IPS-NIHi11 (cell line): Measurements from ENCODE around the gene SEMA5A.
"Not testable (repeated sequence)": the region's sequence is repeated elsewhere in the genome, so short reads cannot be mapped to it uniquely, and the experiment has no call there.

Experiments
- DNase-seq: peaks from one replicate; pipeline ENCODE4 v3.0.0; 2012; ENCODE audit warnings: mixed read lengths, low spot score

Gene SEMA5A

DNA sequence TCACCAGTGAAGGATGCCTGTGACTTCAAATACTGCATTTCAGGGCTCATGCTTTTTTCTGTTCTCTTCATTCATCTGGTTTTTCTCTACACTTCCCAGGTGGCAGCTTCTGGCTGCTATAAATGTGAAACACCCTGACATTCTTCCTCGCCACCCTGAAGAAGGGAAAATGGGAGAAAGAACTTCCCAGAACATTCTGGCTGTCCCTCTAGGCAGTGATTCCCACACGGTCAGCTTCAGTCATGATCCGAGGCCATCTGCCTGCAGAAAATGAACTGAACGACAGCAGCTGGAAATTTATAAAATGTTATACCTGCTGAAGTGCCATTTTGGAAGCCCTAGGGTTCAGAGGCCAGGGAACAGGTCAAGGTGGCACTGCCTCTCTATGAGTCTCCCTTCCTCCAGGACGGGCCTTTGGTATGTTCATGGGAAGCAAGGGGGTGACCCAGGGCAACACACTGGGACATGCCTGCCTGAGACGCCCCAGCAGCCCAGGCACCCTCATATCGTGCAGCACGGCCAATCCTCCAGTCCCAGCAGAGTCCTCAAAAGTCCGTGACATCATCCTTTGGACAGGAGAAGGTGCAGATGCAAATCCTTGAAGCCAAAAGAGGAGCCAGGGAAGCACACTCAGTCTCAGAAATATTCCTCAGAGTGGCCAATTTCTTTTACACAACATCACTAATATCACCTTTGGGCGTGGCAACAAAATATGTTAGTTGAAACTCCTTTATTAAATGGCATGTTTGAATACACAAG is 107.1 kb downstream of the SEMA5A start:
- DNase-seq = no peak

DNA sequence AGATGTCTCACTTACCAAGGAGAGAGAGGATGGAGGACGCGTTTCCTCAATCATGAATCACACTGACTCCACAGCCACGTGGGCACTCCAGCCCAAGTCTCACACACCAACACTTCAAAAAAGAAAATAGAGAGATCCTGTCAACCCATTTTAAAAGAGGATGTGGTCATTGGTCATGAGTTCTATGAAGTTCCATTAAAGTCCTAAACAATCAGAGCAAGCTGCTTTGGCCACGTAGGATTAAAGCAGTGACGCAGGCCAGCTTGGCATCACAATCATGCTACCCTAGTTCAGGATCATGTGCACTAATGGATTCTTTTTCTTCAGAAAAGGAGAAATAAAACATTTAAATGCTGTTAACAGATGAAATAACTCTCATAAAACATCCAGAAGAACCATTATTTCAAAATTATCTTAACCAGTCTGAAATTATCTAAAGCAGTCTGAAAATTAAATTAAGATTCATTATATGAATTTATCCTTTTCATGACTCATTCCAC is 108.1 kb downstream of the SEMA5A start:
- no peak for DNase-seq

DNA sequence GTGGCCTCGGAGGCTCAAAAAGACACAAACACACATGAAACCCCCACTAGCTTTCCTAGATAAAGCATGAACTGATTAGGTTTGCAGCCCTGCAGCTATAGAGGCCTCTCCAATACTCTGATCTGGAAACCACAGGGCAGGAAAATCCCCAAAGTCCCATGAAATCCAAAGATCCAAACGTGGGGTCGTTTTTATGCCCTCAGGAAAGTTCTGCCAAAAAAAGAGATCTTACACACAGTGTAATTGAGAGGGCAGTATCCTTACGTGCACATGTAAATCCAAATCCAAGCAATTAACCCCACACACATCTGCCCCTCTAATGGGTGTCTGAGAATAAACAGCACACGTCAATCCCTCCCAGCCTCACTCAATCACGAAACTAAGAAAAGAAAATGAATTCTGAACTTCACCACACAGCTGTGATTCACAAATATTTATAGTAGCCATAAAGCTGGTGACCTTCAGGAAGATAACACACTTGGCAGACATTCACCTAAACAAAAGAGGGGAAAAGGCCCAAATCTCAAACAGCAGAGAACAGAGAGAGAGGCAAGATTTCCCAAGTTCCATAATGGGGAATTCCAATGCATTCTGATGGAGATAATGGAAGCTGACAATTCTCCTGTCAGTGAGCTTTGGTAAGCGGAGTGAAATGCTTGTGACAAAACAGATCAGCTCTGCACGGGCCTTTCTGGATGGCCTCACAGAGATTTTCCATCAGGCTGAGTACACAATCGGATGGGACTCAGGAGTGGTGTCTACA is 114.2 kb downstream of the SEMA5A start:
- DNase-seq = no peak

DNA sequence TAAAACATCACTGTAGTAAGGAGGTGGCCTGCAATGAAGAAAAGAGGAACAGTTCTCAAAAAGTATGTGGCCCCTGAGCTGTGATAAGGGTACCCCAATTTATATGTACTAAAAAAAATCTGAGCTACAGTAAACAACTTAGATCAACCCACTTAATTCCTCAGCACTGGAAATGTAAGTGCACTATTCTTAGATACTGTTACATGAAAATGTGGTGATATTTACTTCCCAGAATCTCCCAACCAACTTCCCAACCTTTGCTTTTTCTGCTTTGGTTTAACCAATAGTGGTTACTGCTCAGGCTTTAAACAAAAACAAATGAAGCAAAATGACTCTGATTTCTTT is 114.8 kb downstream of the SEMA5A start:
- DNase-seq = no peak

DNA sequence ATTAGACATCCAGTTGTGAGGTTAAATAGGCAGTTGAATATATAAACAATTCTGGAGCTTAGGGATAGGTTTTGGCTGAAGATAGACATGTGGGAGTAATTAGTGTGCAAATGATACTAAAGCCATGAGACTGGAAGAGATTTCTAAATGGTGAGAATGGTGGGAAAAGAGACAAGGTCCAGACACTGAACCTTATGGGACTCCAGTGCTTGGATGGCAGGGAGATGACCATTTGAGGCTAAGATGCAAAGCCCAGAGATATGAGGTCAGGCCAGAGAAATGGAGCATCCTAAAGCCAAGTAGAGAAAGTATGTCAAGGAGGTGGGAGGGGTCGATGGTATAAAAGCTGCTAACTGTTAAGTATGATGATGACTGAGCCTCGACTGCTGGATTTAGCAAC is 115.6 kb downstream of the SEMA5A start:
- no peak for DNase-seq

DNA sequence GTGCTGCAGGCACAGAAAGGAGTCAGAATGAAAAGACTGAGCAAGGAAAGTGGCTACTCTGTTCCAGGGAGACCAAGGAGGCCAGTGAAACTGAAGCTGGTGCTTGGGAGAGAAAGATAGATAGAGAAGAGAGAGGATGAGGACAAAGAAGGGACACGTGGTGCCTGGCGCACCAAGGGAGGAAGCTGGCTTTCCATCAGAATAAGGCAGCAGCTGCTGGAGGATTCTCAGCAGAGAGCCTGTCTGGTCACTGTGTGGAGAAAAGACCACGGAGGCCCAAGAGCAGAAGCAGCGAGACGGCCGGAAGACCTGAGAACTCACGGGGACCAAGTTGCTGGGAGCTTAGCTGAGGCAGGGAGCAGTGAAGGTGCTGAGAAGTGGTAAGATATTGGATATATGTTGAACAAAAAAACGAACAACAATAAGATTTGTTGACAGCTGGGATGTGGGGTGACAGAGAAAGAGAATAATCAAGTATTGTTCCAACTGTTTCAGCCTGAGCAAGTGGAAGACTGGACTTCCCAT is 116.1 kb downstream of the SEMA5A start:
- no peak for DNase-seq

DNA sequence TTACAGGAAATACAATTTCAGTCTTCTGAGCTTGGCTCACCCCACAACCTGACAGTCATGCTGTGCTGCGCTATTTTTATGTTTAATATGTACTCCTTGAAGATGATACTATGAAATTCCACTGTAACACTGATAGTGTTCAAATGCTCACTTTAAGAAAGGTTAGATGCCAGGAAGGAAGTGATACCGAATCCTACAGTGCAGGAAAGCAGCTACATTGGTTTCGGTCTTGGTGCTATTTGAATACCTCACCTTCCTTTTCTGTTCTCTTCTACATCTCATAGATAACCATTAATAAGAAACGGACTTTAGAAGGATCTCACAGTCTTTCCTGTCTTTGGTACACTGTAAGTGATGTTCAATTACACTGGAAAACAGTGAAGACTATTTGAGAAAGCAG is 117.6 kb downstream of the SEMA5A start:
- DNase-seq = no peak

DNA sequence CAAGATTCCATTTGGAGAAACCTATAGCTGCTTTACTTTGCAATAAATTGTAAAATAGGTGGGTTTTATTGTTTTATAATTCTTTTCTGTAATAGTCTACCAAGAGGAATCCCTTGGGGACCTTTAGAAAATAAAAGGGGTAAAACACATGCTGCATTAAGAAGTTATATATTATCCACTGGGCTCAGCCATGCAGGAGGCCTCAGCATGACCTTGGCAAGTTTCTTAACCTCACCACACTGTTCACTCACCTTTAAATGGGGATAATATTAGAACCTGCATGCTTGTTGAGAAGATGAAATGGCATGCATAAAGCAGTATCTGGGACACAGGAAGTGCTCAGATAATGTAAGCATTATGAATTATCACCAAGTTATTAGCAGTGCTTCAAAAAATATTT is 120.2 kb downstream of the SEMA5A start:
- no peak for DNase-seq

DNA sequence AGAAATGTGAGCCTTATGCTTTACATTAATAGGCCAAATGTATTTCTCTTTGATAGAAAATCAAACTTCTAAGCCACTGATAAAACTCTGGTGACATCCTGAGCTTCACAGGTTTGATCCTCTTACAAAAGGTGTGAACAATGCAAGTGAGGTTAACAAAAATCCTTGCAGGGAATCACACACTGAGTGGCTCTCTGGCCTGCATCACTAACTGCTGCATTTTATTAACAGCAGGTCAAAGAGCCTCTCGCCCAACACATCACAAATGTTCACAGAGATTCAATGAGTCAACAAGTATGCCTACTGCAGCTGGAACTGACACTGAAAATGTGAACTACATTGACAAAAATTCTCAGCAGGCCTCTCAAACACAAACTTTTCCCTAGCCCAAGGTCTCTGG is 122.3 kb downstream of the SEMA5A start:
- DNase-seq = no peak

DNA sequence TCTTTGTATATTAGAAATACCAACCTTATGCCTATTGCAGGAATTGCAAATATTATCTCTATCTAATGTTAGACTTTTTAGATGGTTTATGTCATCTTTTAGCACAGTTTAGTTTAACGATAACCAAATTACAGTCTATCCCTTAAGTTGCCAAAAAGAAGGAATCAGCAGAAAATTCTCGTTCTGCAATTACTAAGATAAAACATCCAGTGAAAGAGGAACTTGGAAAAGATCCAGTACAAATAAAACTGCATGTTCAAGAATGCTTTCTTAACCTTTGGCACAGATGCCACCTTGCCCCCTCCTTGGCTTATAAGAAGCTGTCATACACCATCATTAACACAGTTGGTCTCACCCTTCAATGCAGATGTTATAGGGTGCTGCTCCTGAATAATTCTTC is 124.0 kb downstream of the SEMA5A start:
- no peak for DNase-seq

DNA sequence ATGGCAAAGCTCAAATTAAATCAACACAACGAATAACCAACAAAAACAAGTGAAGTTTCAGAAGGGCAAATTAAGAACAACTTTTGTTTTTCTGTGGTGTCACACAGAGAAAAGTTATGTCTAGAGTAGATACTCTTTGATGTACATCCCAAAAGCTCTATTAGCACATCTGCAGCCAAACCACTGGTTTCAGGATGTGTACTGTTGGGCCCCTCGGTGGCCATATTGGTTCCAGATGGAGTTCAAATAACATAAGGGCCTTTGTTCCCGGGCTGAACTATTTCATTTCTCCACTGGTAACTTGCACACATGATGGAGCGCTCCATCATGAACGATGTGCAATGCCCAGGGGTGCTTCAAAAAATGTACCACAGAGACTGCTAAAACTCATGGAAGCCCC is 126.1 kb downstream of the SEMA5A start:
- no peak for DNase-seq

DNA sequence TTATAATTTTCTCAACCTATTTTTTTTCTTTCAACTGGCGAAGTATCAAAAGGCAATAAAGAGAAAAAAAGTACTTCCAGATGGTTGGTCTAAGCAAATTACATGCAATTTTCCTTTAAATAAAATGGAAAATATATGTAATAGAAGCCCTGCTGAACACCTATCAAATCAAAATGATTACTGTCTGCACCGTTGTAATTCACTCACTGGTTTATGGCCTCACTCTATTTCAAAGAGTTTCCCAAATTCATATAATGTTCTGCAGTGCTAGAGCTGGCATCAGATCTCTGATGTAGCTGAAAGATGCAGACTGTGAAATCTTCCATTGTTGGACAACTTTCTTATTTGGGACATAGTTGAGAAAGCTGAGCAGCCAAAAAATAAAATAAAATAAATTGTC is 130.3 kb downstream of the SEMA5A start:
- no peak for DNase-seq

DNA sequence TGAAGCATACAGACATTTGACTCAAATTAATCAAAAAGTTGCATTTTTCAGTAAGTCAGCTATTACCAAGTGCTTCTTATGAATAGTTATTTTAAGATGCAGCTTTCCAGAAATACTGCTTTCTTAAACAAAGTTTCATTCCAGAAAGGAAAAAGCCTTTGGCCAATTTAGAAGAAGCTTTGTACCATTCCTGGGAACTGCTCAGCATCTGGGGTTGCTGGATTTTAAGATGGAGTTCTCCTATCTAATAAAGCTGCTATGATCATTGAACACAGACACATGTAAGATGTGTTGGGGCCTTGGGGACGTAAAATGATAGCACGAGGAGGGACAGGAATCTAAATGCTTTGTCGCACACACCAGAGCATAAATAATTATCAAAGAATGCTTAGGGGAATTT is 130.8 kb downstream of the SEMA5A start:
- no peak for DNase-seq

DNA sequence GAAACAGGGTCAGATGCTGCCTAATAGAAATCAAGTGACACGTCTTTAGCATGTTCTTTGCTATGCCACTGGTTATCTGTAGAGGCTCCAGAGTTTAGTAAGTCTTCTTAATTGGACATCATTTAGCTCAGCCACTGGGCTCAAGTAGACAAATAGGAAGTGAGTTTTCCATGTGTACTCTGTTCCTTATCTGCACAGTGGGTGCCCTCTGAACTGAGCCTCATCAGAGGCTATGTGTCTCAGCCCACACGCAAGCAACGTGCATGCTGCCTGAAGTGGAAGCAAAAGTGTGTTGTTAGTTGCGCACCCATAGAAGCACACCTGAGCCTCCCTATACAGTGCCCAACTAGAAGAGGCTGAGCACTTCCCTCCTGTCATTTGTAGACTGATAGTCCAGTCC is 134.7 kb downstream of the SEMA5A start:
- DNase-seq = no peak

DNA sequence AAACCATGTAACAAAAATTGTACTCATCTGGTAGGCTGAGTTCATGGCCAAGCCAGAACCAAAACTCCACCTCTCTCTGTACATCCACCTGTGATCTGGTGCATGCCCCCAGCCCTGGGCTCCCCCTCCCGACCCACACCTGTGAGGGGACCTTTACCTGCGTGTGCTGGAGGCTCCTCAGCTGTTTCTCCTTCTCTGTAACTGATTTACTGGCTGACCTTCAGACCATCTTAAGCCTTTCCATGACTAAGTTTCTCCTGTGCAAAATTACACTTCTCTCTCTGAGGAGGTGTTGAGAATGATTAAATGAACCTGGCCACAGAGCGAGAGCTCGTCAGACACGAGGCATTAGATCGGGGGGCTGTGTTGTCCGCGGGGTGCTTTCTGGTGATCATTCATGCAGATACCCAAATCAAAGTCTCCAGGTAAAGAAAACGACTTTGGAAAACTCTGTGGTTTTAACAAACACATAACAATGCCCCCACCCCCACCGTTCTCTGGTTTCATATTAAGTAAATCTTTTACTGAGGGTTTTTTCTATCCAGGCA is 136.4 kb downstream of the SEMA5A start:
- DNase-seq = no peak

DNA sequence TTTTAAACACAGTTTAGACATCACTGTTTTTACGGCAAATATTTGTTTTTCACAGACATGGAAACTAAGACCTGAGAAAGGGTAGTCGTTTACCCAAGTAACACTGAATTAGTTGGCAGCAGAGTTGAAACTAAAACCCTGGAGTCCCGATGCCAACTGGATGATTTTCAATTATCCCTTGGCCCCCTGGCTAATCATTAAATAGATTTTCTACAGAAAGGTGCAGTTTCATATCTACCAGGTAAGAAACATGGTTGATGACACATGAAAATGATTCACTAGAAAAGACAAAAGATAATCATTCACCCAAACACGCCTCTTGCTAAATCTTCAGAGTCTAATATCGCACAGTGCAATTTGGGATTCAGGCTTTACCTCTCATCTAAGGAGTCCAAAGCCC is 136.9 kb downstream of the SEMA5A start:
- DNase-seq = no peak

DNA sequence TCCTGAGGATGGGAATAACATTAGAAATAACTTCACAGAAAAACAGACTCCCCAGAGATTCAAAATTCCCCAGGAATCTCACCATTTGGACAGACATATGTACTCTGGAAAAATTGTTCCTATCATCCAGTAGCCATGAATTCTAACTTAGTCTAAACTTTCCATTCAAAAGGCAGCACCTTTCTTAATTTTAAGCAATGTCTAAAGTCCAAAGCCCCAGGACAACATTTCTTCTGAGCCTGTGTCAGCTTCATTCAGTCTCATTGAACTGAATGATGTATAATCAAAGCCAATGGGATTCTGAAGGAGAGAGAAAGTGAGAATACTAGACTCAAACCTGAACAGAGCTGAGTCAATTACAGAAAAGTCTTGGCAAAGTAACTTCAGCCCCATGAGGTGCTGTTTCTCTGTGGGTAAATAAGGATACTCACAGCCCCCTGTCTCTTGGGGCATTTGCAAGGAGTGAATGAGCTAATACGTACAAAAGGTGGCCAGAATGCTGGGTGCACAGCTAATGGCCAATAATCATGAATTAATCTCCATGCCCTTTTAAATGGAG is 140.6 kb downstream of the SEMA5A start:
- DNase-seq = no peak

DNA sequence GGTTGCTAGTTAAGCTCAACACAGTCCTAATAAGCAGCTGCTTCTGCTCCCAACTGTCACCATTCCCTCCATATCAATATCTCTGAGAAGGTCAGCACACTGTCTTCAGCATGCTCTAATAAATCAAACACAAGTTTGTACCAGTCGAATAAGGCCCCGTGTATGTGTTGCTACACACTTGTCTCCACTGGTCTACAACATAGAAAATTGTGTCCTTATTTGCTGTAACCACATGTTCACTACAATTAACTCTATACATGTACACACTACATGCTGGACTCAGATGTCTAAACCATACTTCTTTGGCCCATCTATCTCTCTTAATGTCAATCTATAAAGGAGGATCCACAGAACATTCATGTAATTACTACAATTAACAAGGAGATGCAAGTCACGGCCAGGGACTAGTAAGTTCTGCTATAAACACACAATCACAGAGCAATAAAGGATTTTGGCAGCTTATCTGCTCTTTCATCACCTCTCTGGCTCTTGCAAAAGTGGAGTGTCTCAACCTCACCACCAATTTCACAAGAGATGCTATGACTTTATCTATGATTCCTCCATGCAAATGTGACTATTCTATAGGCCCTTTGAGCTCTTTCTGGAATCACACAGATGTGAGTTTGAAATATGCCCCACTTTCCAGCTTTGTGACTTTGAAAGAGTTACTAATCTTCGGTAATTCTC is 143.9 kb downstream of the SEMA5A start:
- no peak for DNase-seq

DNA sequence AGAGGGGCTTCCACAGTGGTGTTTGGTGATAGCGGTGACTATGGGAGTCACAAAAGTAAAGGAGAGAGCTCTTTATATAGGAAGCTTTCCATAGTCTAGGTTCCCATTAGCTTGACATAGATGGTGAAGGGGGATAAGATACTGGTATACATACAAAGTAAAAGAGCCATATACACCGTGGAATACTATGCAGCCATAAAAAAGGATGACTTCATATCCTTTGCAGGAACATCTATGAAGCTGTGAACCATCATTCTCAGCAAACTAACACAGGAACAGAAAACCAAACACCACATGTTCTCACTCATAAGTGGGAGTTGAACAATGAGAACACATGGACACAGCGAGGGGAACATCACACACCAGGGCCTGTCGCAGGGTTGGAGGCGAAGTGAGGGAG is 146.1 kb downstream of the SEMA5A start:
- DNase-seq = not testable (repeated sequence)

DNA sequence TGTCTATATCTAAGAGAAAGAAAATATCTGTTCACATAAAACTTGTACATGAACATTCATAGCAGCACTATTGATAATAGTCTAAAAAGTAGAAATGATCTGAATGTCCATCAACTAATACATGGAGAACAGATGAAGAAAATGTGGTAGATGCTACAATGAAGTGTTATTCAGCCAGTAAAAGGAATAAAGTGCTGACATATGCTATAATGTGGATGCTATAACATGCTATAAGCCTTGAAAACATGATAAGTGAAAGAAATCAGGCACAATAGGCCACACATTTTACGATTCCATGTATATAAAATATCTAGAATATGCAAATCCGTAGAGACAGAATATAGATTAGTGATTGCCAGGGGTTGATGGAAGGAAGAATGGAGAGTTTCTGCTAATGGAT is 146.8 kb downstream of the SEMA5A start:
- no peak for DNase-seq

DNA sequence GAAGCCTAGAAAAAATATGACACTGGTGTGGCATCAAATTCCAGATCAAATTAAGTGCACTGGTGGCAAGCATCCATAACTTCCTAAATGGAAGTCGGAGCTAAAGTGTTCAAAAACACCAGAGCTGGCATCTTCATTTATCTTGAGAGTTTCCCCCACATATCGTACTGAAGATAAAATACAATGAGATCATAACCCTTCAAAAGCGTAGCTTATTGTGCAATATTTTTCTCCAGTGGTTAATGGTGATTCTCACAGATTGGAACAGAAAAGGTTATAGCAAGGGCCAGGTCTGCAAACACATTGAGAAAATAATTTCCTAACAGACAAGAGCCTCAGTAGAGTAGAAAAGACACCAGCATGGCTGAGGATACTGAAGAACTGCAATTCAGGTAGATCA is 147.6 kb downstream of the SEMA5A start:
- DNase-seq = no peak

DNA sequence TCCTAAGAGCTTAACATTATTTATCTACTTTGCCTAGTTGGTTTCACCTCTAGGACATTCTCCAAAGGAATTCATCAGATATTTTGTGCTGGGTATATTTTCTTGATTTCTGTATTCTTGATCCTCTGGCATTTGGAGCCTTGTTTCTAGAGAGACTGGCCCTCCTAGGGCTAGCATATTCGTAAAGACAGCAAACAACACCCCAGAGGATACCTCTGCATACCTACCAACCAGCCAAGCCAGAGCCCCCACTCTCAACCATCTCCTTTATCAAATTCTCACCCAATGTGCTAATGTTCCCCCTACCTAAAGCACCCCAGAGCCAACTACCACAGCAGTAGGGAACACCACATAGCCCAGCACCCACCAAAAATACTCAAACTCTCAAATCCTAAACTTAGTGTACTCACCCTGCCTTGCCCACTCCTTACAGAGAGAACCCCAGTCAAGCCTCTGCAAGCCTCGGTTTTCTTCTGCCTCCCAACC is 149.5 kb downstream of the SEMA5A start:
- DNase-seq = no peak
